ENCODE measurements around the gene GGT1. TPM values are rescaled to one million over a fixed set of nuclear protein-coding genes. Genes with fewer than 3 reads are reported as not detected.
A peak's percentile ranks its signal among the peaks of the same experiment; 100 is the strongest.
"Not testable (repeated sequence)": the region's sequence is repeated elsewhere in the genome, so short reads cannot be mapped to it uniquely, and the experiment has no call there.

Gene GGT1
- total RNA-seq, 1 donor from 2014 or later = 2.9 TPM

DNA sequence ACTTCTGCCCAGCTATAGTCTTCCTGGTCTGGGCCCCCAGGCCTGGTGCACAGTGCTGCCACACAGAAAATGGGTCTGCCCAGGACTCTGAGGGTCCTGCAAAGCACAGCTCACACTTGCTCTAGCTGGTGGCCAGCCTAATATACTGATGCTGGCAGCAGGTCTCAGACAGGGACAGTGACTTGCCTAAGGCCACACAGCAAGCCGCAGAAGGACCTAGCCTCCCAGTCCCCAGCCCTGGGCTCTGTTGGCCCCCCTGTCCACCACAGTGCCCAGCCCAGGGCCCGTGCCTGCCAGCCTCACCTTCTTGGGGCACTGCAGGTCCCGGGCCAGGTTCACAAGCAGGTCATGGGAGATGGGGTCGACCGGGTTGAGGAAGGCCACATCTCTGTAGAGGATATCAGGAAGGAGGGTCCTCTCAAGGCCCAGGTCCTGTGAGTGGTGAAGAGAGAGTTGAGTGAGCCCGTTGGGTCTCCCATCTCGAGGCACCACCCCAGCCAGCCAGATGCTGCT, 13.4 kb upstream of the GGT1 start:
- DNase-seq (ENCODE audit: low read depth) (no peak), FAIRE-seq (no peak)
- Histone ChIP-seq H3K27me3 (ENCODE audit: control insufficient read depth, insufficient read depth, low read length) (no peaks in the 10 kb centered on the region), H3K36me3 (ENCODE audit: control insufficient read depth, insufficient read depth, low read length) (peaks cover 4% of the 10 kb centered on the region), H3K4me3 (ENCODE audit: low read depth, low read length) (no peak overlapping the region)
- TF ChIP-seq, protein P1, sequence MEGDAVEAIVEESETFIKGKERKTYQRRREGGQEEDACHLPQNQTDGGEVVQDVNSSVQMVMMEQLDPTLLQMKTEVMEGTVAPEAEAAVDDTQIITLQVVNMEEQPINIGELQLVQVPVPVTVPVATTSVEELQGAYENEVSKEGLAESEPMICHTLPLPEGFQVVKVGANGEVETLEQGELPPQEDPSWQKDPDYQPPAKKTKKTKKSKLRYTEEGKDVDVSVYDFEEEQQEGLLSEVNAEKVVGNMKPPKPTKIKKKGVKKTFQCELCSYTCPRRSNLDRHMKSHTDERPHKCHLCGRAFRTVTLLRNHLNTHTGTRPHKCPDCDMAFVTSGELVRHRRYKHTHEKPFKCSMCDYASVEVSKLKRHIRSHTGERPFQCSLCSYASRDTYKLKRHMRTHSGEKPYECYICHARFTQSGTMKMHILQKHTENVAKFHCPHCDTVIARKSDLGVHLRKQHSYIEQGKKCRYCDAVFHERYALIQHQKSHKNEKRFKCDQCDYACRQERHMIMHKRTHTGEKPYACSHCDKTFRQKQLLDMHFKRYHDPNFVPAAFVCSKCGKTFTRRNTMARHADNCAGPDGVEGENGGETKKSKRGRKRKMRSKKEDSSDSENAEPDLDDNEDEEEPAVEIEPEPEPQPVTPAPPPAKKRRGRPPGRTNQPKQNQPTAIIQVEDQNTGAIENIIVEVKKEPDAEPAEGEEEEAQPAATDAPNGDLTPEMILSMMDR (IDR thresholded peaks at IDR 0.05; ENCODE audit: insufficient read depth, low read length, severe bottlenecking) = no peak

GRCh38 chr22:24590596-24591173, 12.3 kb upstream of the GGT1 start:
- no peak for FAIRE-seq
- Histone ChIP-seq H3K27me3 (ENCODE audit: control insufficient read depth, insufficient read depth, low read length) (no peaks in the 10 kb centered on the region), H3K36me3 (ENCODE audit: control insufficient read depth, insufficient read depth, low read length) (peaks cover 4% of the 10 kb centered on the region), H3K4me3 (ENCODE audit: low read depth, low read length) (no peak overlapping the region)
- TF ChIP-seq, protein P1 (IDR thresholded peaks at IDR 0.05; ENCODE audit: insufficient read depth, low read length, severe bottlenecking) = no peak
- DNase-seq (ENCODE audit: low read depth) = no peak

DNA sequence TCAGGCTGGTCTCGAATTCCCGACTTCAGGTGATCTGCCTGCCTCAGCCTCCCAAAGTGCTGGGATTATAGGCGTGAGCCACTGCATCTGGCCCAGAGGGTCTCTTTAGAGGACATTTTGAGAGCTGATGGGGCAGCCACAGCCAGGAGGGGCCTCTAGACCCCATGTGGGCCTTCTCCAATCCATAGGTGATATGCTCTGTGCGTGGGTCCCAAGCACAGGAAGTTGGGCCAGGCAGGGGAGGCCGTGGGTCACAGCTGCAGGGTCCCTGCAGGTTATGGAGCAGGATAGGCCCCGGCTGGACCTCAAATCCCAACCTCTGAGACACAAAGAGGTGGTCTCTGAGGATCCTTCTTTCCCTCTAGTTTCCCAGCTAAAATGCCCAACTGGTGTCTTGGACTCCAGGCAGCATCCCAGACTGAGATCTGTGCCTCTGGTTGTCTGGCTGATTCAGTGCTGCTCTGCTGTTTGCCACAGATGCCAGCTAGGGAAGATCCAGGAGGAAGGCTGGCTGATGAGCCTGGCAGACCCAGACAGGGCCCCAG, 11.6 kb upstream of the GGT1 start:
- FAIRE-seq = no peak
- no peaks in the 10 kb centered on the region for H3K27me3 ChIP-seq (ENCODE audit: control insufficient read depth, insufficient read depth, low read length)
- DNase-seq (ENCODE audit: low read depth) = no peak
- TF ChIP-seq, protein P1 (IDR thresholded peaks at IDR 0.05; ENCODE audit: insufficient read depth, low read length, severe bottlenecking) = no peak
- peaks cover 4% of the 10 kb centered on the region for H3K36me3 ChIP-seq (ENCODE audit: control insufficient read depth, insufficient read depth, low read length)
- no peak overlapping the region for H3K4me3 ChIP-seq (ENCODE audit: low read depth, low read length)

GRCh38 chr22:24592058-24592850, 10.7 kb upstream of the GGT1 start:
- H3K36me3 ChIP-seq (ENCODE audit: control insufficient read depth, insufficient read depth, low read length) = peaks cover 4% of the 10 kb centered on the region
- no peaks in the 10 kb centered on the region for H3K27me3 ChIP-seq (ENCODE audit: control insufficient read depth, insufficient read depth, low read length)
- FAIRE-seq (no peak), DNase-seq (ENCODE audit: low read depth) (no peak)
- TF ChIP-seq, protein P1 (IDR thresholded peaks at IDR 0.05; ENCODE audit: insufficient read depth, low read length, severe bottlenecking) = no peak
- peak overlapping the region; percentile 53 for H3K4me3 ChIP-seq (ENCODE audit: low read depth, low read length)

- no peak for FAIRE-seq
- Histone ChIP-seq H3K36me3 (ENCODE audit: control insufficient read depth, insufficient read depth, low read length) (peaks cover 4% of the 10 kb centered on the region), H3K27me3 (ENCODE audit: control insufficient read depth, insufficient read depth, low read length) (no peaks in the 10 kb centered on the region), H3K4me3 (ENCODE audit: low read depth, low read length) (peak within 1 kb of the TSS; percentile 53)
- TF ChIP-seq, protein P1 (IDR thresholded peaks at IDR 0.05; ENCODE audit: insufficient read depth, low read length, severe bottlenecking) = no peak
- peak; percentile 59 for DNase-seq (ENCODE audit: low read depth)
These were observed 10.0 kb upstream of the GGT1 start, which contains the start of gene LRRC75B for GRCh38 chr22:24592851-24593558. Gene LRRC75B (minus strand): TSS chr22:24593073. CDS start chr22:24593039, 34 bp downstream.

DNA sequence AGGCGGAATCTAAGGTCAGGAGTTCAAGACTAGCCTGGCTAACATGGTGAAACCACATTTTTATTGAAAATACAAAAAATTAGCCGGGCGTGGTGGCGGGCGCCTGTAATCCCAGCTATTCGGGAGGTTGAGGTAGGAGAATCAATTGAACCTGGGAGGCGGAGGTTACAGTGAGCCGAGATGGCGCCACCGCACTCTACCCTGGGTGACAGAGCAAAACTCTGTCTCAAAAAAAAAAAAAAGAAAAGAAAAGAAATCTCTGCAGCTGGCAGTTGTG, 9.5 kb upstream of the GGT1 start:
- not testable (repeated sequence) for H3K27me3 ChIP-seq (ENCODE audit: control insufficient read depth, insufficient read depth, low read length); FAIRE-seq; DNase-seq (ENCODE audit: low read depth); H3K36me3 ChIP-seq (ENCODE audit: control insufficient read depth, insufficient read depth, low read length); H3K4me3 ChIP-seq (ENCODE audit: low read depth, low read length)
